ENCODE measurements around the gene C6orf136. TPM values are rescaled to one million over a fixed set of nuclear protein-coding genes. Genes with fewer than 3 reads are reported as not detected.

C6orf136 gene
- total RNA-seq, 1 donor from 2014 or later, result 36.0 TPM

DNA sequence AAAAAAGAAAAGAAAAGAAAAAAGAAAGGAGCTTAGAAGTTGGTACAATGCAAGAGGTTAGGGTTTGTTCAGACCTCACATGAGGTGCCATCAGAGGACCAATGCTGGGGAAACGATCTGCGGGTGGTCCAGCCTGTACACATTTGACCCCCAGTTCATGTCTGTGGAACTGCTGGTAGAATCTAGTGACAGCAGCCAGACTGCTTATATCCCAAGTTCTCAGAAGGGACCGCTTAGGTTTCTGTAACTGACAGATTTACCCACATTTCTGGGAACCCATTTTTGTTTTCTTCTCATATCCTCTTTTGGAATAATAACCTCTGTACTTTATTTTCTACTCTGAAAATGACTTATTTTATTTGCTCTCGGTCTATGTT, 34.8 kb downstream of the C6orf136 start:
- no peaks in the 10 kb centered on the region for H3K9me3 Mint-ChIP-seq

DNA sequence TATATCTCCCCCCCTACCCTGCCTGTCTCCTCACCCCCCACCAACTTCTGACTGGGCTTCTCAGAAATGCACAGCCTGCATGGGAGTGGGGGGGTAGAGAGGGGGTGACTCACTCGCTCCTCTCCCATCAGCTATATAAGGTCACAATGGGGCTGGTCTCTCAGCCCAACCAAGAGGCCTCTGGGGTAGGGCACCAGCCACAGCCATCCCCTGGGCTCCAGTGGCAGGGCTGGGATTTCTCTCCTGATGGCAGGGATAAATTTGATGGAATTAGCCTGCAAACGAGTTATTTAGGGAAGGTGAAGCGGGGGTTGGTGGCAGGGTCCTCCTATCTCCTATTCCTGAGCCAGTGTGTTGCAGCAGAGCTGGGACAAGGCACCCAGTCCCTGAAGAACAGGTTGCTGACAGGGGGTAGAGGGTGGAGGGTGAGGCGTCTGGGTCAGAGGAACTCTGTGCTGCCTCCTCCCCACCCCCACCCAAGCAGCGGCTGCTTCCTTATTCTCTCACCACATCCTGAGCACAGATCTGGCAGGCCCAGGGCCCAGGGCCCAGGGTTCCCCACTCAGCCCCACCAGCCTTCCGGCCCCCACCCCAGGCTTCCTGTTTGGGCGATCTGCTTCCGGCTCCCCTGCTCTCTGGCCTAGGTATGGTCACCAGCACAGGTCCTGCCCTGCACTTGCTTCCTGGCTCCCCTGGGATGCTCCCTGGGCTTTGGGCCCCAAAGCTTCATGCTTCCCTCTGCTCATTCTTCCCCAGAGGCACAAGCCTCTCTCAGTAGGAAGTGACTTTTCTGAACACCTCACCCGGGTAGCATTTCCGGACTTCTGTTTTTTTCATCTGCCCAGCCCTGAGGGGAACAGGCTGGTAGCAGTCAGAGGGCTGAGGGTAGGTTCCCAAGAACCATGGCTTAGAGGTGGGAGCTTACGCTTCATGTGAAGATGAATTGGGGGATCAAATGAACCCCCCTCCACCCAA, 35.5 kb downstream of the C6orf136 start:
- Mint-ChIP-seq H3K4me1 (ENCODE audit: low read depth) (peaks cover 35% of the 10 kb centered on the region), H3K4me3 (peak overlapping the region; percentile 94), H3K27ac (peak overlapping the region; percentile 92), H3K27me3 (ENCODE audit: insufficient read depth) (no peaks in the 10 kb centered on the region), H3K36me3 (ENCODE audit: low read depth) (peaks cover 66% of the 10 kb centered on the region), H3K9me3 (no peaks in the 10 kb centered on the region)
- intact Hi-C loops (cut with micrococcal nuclease), result loop anchor here (1.0 to 10.0 kb wide), 10 partner anchors 8 to 810 kb away; partner anchors contain the start of genes DHX16, MDC1, MRPS18B and NRM
- peak; percentile 86 for DNase-seq (ENCODE audit: low spot score)

More for the DNA sequence above, 34.8 kb downstream of the C6orf136 start:
- intact Hi-C loops (cut with micrococcal nuclease), result loop anchor here (1.0 to 10.0 kb wide), 10 partner anchors 8 to 811 kb away; partner anchors contain the start of genes DHX16, MDC1, MRPS18B and NRM
- peaks cover 70% of the 10 kb centered on the region for H3K36me3 Mint-ChIP-seq (ENCODE audit: low read depth)
- no peaks in the 10 kb centered on the region for H3K27me3 Mint-ChIP-seq (ENCODE audit: insufficient read depth)
- DNase-seq (ENCODE audit: low spot score), result no peak
- H3K4me3 Mint-ChIP-seq, result peak overlapping the region; percentile 94
- peaks cover 35% of the 10 kb centered on the region for H3K4me1 Mint-ChIP-seq (ENCODE audit: low read depth)
- peak overlapping the region; percentile 92 for H3K27ac Mint-ChIP-seq

DNA sequence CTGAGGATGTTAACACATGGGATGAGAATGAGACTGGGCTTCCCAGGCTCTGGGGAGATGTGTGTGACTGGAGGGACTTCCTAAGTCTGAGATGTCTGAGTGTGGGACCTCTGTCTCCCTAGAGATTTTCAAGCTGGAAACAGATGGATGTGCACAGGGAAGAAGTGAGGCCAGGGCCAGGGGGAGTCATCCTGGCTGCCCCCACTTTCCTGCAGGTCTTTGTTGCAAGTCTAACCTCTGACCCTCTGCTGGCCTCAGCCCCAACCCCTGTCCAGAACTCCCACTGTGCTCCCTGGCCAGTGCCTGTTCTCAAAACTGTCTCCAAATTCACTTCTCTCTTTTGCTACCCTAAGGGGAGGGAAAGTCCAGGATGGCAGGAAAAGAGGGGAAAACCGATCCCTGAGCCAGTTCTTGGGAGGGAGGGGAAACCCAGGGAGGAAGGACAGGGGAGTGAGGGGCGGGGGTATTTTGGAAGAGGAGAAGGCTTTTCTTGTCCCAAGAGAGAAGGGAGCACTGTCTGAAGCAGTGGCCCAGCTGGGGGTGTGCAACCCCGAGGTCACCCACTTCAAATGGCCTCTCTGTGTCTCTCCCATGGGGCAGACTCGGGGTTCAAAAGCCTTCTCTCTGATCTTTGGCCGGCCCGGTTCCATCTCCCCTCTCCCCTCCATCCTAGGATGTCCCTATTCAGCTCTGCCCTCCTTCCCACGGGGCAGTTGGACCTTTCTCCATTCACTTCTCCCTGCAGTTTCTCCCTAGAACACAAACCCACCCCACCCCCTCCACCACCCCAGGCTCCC, 36.4 kb downstream of the C6orf136 start:
- peaks cover 66% of the 10 kb centered on the region for H3K36me3 Mint-ChIP-seq (ENCODE audit: low read depth)
- intact Hi-C loops (cut with micrococcal nuclease), result loop anchor here (2.0 to 10.0 kb wide), 4 partner anchors 231 to 809 kb away; partner anchors contain the start of genes POLR1H, PPP1R11, TRIM39 and VARS2
- H3K9me3 Mint-ChIP-seq, result no peaks in the 10 kb centered on the region
- peak overlapping the region; percentile 94 for H3K4me3 Mint-ChIP-seq
- no peaks in the 10 kb centered on the region for H3K27me3 Mint-ChIP-seq (ENCODE audit: insufficient read depth)
- no peak for DNase-seq (ENCODE audit: low spot score)
- peaks cover 44% of the 10 kb centered on the region for H3K4me1 Mint-ChIP-seq (ENCODE audit: low read depth)
- peak overlapping the region; percentile 92 for H3K27ac Mint-ChIP-seq

DNA sequence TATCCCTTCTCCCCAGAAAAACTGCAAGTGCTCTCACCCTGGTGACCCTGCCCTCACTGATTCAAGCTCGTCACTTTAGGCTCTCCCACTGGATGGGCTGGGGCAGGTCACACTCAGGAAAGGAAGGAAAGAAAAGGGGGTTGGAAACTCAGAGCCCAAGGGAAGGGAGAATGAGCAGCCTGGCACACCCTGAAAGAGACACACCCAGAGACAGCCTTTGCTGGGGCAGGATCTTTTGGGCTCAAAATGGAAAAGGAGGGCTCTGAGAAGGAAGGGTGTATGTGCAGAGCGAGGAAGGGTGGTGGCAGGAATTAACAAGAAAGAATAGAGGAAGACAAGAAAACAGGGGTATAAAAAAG, 37.0 kb downstream of the C6orf136 start:
- Mint-ChIP-seq H3K27ac (peak overlapping the region; percentile 92), H3K27me3 (ENCODE audit: insufficient read depth) (no peaks in the 10 kb centered on the region), H3K4me3 (peak overlapping the region; percentile 94), H3K36me3 (ENCODE audit: low read depth) (peaks cover 63% of the 10 kb centered on the region), H3K9me3 (no peaks in the 10 kb centered on the region), H3K4me1 (ENCODE audit: low read depth) (peaks cover 46% of the 10 kb centered on the region)
- no peak for DNase-seq (ENCODE audit: low spot score)
- intact Hi-C loops (cut with micrococcal nuclease), result loop anchor here (2.0 to 10.0 kb wide), 4 partner anchors 231 to 808 kb away; partner anchors contain the start of genes POLR1H, PPP1R11, TRIM39 and VARS2

DNA sequence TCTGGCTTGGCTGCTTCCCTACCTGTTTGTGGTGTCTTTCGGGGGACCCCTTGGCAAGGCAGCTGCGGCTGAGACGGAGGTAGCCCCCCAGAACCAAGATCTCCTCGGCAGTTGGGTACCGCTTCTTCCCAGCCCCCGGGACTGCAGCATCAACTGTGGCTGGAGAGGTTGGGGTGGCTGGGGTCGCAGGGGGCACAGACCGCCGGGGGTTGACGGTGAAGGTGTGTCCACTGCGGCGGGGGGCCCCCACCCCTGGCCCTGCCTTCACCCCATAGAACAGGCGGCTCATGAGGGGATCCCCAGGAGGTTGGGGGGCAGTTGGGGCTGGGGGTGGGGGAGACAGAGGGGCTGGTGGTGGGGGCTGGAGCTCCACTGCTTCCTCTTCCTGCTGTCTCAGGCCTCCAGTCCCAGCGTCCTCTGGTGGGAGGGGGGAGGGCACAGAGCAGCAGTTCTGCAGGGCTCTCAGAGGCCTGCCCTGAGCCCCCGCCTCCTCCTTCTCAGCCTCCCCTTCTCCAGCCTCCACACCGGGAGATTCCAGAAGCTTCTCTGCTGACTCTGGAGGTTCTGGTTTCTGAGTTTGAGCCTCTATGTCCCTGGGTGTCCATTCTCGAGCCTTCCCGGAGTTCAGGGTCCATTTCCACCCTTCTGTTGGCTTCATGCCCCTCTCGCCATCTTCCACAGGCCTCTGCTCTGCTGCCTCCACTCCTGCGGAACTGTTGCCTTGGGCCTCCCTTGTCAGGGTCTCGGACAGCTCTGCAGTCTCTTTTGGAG, 37.6 kb downstream of the C6orf136 start:
- Mint-ChIP-seq H3K4me1 (ENCODE audit: low read depth) (peaks cover 46% of the 10 kb centered on the region), H3K4me3 (peak overlapping the region; percentile 94), H3K27me3 (ENCODE audit: insufficient read depth) (no peaks in the 10 kb centered on the region), H3K27ac (peak overlapping the region; percentile 92), H3K9me3 (no peaks in the 10 kb centered on the region), H3K36me3 (ENCODE audit: low read depth) (peaks cover 57% of the 10 kb centered on the region)
- intact Hi-C loops (cut with micrococcal nuclease), result loop anchor here (5.0 to 10.0 kb wide), 3 partner anchors 360 to 808 kb away; partner anchors contain the start of genes POLR1H, PPP1R11 and TRIM39
- DNase-seq (ENCODE audit: low spot score), result peak; percentile 45

DNA sequence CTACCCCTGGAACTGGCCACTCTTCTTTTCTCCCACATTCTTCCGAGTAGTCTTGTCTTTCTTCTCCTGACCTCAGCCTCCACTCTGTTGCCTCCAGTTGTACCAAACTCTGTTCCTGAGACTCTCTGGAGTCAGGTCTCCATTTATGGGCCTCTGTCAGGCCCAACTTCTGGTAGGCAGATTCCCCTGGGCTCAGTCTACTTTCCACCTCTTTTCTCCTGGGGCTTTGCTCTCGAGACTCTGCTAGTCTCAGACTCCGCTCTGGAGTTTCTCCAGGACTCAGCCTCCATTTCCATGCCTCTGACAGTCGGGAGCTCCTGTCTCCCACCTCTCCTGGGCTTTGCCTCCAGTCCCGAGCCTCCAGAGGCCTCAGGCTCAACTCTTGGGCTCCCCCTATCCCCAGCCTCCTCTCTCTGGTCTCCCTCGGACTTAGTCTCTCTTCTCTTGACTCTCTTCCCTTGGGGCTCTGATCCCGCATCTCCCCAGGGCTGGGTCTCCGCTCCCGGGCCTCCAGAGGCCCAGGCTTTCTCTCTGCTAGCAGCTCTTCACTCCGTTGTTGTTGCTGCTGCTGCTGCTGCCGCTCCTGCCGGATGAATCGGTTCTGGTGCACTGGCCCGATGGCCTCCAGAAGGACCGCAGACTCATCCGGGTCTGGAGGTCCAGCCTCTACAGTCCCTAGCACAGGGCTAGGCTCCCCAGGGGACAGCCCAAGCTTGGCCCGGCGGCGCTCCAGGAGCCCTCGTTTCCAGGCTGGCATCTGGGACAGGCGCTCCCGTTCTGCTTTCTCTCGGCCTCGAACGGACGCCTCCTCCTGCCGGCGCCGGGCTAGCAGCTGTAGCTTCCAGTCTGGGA, 38.5 kb downstream of the C6orf136 start:
- Mint-ChIP-seq H3K36me3 (ENCODE audit: low read depth) (peaks cover 49% of the 10 kb centered on the region), H3K9me3 (no peaks in the 10 kb centered on the region), H3K27ac (peak overlapping the region; percentile 92), H3K27me3 (ENCODE audit: insufficient read depth) (no peaks in the 10 kb centered on the region), H3K4me1 (ENCODE audit: low read depth) (peaks cover 46% of the 10 kb centered on the region), H3K4me3 (peak overlapping the region; percentile 94)
- intact Hi-C loops (cut with micrococcal nuclease), result loop anchor here (1.0 to 10.0 kb wide), 8 partner anchors 38 to 621 kb away; partner anchors contain the start of genes ABCF1, C6orf136, GTF2H4 and MRPS18B
- DNase-seq (ENCODE audit: low spot score), result no peak

DNA sequence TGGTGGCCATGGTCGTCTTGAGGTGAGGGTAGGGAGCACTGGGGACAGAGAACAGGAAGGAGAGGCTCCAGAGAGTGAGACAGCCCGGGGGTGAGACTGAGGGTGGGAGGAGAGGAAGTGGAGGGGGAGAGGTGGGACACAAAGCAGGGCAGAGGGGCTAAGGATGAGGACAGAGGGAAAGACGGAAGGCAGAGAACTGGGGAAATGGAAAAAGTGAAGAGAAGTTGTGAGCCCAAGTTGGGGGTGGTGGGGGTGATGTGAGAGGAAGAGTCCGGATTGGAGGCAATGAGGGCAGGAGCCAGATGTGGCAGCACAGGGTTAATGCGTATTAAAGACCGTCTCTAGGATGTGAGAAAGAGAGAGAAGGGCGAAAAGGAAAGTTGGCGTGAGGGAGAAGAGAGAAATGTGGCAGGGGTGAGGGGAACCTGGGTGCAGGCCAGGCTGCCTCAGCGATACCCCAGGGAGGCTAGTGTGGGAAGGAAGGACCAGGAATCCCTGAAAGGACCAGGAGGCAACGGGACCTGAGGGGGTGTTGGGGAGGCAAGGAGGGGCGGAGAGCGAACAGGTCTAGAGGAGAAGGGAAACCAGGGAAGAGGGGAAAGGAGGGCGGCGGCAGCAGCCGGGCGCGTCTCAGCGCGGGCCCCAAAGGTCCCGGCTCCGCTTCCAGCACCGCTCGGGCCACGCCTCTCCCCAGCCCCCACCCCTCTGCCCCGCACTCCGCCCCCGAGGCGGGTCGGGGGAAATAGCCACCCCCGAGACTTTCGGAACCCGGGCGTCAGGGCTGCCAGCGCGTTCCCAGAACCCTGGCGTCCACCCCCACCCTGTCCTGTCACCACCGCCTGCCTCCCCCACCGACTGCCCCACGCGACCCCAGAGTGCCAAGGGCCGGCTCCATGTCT, 39.3 kb downstream of the C6orf136 start, which contains the start of gene PPP1R18:
Gene PPP1R18 (minus strand): TSS at position 637 of the 899 bp plus-strand sequence. CDS start 627 bp downstream, at position 10.
- peaks cover 46% of the 10 kb centered on the region for H3K4me1 Mint-ChIP-seq (ENCODE audit: low read depth)
- intact Hi-C loops (cut with micrococcal nuclease), result loop anchor here (1.0 to 10.0 kb wide), 8 partner anchors 39 to 621 kb away; partner anchors contain the start of genes ABCF1, C6orf136, GTF2H4 and MRPS18B

DNA sequence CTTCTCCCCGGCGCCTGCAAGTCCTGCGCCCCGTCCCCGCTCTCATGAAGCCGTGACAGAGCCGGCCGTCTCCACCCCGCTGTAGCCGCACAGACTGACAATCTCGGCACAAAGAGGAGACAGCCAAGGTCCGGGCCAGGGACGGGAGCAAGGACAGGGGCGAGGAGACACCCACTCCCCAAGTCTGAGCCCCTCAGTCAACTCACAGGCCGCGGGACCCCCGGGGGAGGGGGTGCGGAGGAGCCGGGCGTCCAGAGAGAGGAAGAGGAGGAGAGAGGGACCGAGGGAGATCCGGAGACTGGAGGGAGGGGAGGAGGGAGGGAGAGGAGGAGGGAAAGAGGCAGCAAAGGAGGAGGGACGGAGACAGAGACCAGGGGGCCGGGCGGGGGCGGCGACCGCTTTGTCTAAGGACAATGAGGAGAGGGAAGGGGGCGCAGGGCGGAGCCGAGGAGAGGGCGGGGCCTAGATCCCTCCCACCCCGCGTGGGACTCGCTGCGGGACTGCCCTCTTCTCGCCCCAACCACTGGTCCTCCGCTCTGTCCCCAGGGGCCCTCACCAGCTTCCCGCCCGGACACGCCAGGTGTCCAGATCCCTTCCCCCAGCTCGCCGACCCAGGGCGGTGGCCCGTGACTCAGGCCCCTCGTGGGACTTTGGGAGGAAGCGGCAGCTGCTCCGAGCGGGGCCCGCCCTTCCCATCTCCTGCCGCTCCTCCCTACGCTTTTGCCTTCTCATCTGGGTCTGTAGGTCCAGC, 40.1 kb downstream of the C6orf136 start:
- Mint-ChIP-seq H3K4me1 (ENCODE audit: low read depth) (peaks cover 50% of the 10 kb centered on the region), H3K36me3 (ENCODE audit: low read depth) (peaks cover 37% of the 10 kb centered on the region), H3K4me3 (peak overlapping the region; percentile 94), H3K27me3 (ENCODE audit: insufficient read depth) (no peaks in the 10 kb centered on the region), H3K9me3 (no peaks in the 10 kb centered on the region), H3K27ac (peak overlapping the region; percentile 87)
- intact Hi-C loops (cut with micrococcal nuclease), result loop anchor here (1.0 to 10.0 kb wide), 9 partner anchors 30 to 622 kb away; partner anchors contain the start of genes ABCF1, C6orf136, GTF2H4 and MDC1
- peak; percentile 83 for DNase-seq (ENCODE audit: low spot score)

More for the DNA sequence above, 39.3 kb downstream of the C6orf136 start, which contains the start of gene PPP1R18:
- Mint-ChIP-seq H3K36me3 (ENCODE audit: low read depth) (peaks cover 42% of the 10 kb centered on the region), H3K27me3 (ENCODE audit: insufficient read depth) (no peaks in the 10 kb centered on the region), H3K27ac (peak within 1 kb of the TSS; percentile 92), H3K9me3 (no peaks in the 10 kb centered on the region), H3K4me3 (peak within 1 kb of the TSS; percentile 94)
- peak; percentile 78 for DNase-seq (ENCODE audit: low spot score)

DNA sequence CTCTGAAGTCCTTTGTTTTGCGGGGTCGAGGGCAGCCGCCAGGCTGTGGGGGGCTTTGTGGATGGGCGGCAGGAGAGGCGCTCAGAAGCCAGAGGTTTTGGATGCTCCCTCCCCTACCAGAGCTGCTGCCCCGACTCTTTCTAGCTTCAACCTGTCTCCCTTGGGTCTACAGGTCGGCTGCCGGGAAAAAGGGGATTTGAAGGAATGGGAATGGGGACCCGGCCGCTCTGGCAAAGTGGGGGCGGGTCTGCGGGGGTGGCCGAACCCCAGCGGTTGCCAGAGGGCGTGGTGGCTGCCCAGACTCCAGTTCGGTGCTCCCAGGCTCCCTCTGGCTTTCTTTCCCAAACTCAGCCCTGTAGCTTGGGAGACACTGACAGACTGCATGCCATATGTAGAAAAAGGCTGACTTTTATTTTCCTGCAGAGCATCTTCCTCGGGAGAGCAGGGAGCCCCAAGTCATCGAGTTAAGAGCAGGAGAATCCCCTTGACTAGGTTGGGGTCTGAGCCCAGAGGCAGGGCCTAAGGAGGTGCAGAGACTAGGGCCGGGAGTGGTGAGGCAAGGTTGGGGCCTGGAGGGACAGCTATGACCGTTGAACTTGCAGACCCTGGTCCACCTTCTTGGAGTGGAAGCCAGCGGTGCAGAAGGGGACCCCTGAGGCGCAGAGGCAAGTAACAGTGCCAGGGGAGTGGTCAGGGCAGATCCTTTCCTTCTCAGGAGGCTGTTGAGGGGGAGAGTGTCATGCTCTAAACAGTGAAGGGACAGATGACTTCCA, 40.9 kb downstream of the C6orf136 start:
- Mint-ChIP-seq H3K36me3 (ENCODE audit: low read depth) (peaks cover 33% of the 10 kb centered on the region), H3K4me1 (ENCODE audit: low read depth) (peaks cover 50% of the 10 kb centered on the region), H3K27me3 (ENCODE audit: insufficient read depth) (no peaks in the 10 kb centered on the region), H3K27ac (peak overlapping the region; percentile 87), H3K4me3 (peak overlapping the region; percentile 94), H3K9me3 (no peaks in the 10 kb centered on the region)
- DNase-seq (ENCODE audit: low spot score), result no peak
- intact Hi-C loops (cut with micrococcal nuclease), result loop anchor here (1.0 to 10.0 kb wide), 4 partner anchors 29 to 623 kb away; partner anchors contain the start of genes ABCF1, MDC1, POLR1H and PPP1R11
